Lower lobe of right lung (tissue), 2 donors: ENCODE results near the gene GDF3. TPM values are rescaled to one million over a fixed set of nuclear protein-coding genes. Genes with fewer than 3 reads are reported as not detected.

Experiments used
- ATAC-seq, 2 donors: fragments of 200-7000 bp; cut with Tn5 transposase; one replicate each; pipeline ENCODE4 v1.9.1; 2020 to 2022; ENCODE audit warnings: mild to moderate bottlenecking in 2 of 2, moderate library complexity in 2 of 2
- DNase-seq: peaks from one replicate; pipeline ENCODE4 v3.0.0-alpha.2; 2020
- H3K27ac ChIP-seq: fragments of 200-600 bp; one replicate; pipeline ENCODE4 v1.8.0; 2022
- H3K27me3 ChIP-seq: fragments of 200-600 bp; one replicate; pipeline ENCODE4 v1.8.0; 2022; ENCODE audit warnings: low read depth
- H3K36me3 ChIP-seq: fragments of 200-600 bp; one replicate; pipeline ENCODE4 v1.8.0; 2022; ENCODE audit warnings: mild to moderate bottlenecking
- H3K4me1 ChIP-seq: fragments of 200-600 bp; one replicate; pipeline ENCODE4 v1.8.0; 2022
- H3K4me3 ChIP-seq: fragments of 200-600 bp; one replicate; pipeline ENCODE4 v1.8.0; 2022; ENCODE audit warnings: mild to moderate bottlenecking
- H3K9me3 ChIP-seq: fragments of 200-600 bp; one replicate; pipeline ENCODE4 v1.8.0; 2022
- CTCF ChIP-seq: fragments of 200-600 bp; IDR thresholded peaks from one replicate; pipeline ENCODE4 v1.8.0; 2022; ENCODE audit warnings: antibody characterized with exemption, mild to moderate bottlenecking
- intact Hi-C: fragments of 100-400 bp; cut with DNase I; formaldehyde crosslinking; loops from one replicate; pipeline ENCODE4 v1.11.0; 2022
- total RNA-seq: library from RNA; stranded (reverse); fragmentation: NEBNext Ultra II Directional; extraction: Animal tissue kit (Norgen Biotek cat#: 25700); gene quantifications from one replicate; pipeline ENCODE4 v1.2.1, GENCODE V29; 2021
- donor health status: DM: no; HTN: yes; CAD: no; lungs with severe emphysema.

The GDF3 gene
- total RNA-seq, 1 donor from 2014 or later: 0.30 TPM

DNA sequence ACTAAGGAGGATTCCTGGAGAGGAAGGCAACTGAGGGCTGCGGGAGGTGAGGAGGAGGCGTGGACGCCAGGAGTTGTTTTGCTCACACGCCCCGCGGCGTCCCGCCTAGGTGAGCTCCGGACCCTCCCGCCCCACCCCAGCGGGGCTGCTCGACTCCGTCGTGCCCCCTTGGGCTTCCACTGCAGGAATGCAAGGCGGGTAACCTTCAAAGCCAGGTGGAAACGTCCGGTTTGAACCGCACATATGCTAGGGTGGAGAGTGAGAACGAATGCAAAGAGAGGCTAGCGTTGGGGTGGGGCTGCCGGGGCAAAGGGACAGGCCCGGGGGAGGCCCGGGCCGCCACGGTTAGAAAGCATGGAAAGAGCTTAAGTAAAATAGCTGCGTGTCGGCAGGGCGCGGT is 10.3 kb upstream of the GDF3 start:
- no peak for ATAC-seq
- Histone ChIP-seq H3K4me3 (no peak overlapping the region), H3K27me3 (no peaks in the 10 kb centered on the region), H3K27ac (no peak overlapping the region), H3K36me3 (no peaks in the 10 kb centered on the region), H3K4me1 (no peaks in the 10 kb centered on the region), H3K9me3 (no peaks in the 10 kb centered on the region)
- intact Hi-C loops: no loop called here
- TF ChIP-seq CTCF: no peak
- DNase-seq: no peak

- no peaks in the 10 kb centered on the region for H3K36me3 ChIP-seq
- no peak for ATAC-seq
These were observed 376 bp downstream of the GDF3 start for GRCh38 chr12:7695237-7695560.

DNA sequence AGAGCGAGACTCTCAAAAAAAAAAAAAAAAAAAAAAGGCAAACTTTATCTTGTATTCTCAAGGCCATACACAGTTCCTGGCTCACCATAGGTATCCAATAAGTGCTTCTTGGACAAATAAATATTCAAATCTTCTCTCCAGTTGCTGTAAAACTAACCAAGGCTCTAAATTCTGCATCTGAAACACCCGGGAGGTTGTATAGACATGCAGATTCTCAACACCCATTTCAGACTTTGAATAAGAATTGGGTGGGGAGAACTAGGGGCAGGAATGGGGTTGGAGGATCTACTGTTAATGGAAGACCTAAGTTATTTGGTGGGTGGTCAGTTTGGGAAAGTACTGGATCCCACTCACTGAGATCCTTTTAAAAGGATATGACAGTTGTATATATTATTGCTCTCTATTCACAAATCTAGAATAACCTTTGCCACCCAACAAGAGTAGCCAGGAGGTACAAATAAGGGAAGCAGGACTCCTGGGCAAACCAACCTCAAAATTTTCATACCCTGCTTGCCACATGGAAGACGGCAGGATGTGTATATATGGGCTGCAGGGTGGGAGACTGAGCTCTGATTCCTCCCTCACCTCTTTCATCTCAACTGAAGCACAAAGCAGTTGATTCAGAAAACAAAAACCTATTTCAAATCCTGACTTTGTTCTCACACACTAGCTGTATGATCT is 879 bp downstream of the GDF3 start:
- no peak for TF ChIP-seq CTCF
- intact Hi-C loops: no loop called here
- Histone ChIP-seq H3K9me3 (no peaks in the 10 kb centered on the region), H3K27ac (no peak overlapping the region), H3K4me1 (peaks cover 10% of the 10 kb centered on the region), H3K27me3 (no peaks in the 10 kb centered on the region), H3K4me3 (no peak overlapping the region), H3K36me3 (no peaks in the 10 kb centered on the region)
- DNase-seq (no peak), ATAC-seq (no peak)

More at GRCh38 chr12:7695237-7695560, 376 bp downstream of the GDF3 start:
- Histone ChIP-seq H3K4me3 (no peak overlapping the region), H3K4me1 (peaks cover 10% of the 10 kb centered on the region), H3K27ac (no peak overlapping the region), H3K27me3 (no peaks in the 10 kb centered on the region), H3K9me3 (no peaks in the 10 kb centered on the region)
- no peak for DNase-seq
- TF ChIP-seq CTCF: no peak
- intact Hi-C loops: no loop called here

- TF ChIP-seq CTCF: no peak
- ATAC-seq (peak; percentile 36 to 41), DNase-seq (no peak)
- intact Hi-C loops: no loop called here
- Histone ChIP-seq H3K36me3 (no peaks in the 10 kb centered on the region), H3K4me1 (peaks cover 10% of the 10 kb centered on the region), H3K9me3 (no peaks in the 10 kb centered on the region), H3K4me3 (no peak overlapping the region), H3K27ac (no peak overlapping the region), H3K27me3 (no peaks in the 10 kb centered on the region)
These were observed 1.8 kb downstream of the GDF3 start for GRCh38 chr12:7693793-7694192.

GRCh38 chr12:7681535-7681934 is 14.0 kb downstream of the GDF3 start:
- Histone ChIP-seq H3K4me1 (peaks cover 5% of the 10 kb centered on the region), H3K36me3 (no peaks in the 10 kb centered on the region), H3K27ac (no peak overlapping the region), H3K27me3 (peaks cover 4% of the 10 kb centered on the region), H3K4me3 (no peak overlapping the region), H3K9me3 (no peaks in the 10 kb centered on the region)
- no peak for TF ChIP-seq CTCF
- ATAC-seq (no peak), DNase-seq (no peak)
- intact Hi-C loops: no loop called here
